ENCODE data around the gene MGAT5. TPM values are rescaled to one million over a fixed set of nuclear protein-coding genes. Genes with fewer than 3 reads are reported as not detected.

MGAT5 gene
- total RNA-seq, 1 experiment from 2014 or later: 52.4 TPM

DNA sequence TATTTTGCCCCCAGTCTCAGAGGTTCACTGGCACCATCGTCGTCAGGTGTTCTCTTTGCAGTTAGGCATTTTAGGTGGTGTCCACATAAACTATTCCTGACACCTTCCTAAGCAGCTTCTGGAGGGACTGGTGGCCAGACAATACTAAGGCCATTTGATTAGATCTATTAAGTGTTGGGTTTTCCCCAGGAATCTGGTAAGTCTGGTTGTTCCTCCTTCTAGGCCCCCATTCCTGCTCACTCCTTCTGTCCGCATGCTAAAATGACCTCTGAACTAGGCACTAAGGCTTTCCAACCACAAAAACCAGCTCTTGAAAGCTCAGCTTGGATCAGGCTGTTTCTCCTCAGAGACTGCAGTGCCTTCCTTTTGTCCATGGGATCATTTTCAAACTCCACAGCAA lies 100.7 kb downstream of the MGAT5 start:
- TF ChIP-seq, protein P1, sequence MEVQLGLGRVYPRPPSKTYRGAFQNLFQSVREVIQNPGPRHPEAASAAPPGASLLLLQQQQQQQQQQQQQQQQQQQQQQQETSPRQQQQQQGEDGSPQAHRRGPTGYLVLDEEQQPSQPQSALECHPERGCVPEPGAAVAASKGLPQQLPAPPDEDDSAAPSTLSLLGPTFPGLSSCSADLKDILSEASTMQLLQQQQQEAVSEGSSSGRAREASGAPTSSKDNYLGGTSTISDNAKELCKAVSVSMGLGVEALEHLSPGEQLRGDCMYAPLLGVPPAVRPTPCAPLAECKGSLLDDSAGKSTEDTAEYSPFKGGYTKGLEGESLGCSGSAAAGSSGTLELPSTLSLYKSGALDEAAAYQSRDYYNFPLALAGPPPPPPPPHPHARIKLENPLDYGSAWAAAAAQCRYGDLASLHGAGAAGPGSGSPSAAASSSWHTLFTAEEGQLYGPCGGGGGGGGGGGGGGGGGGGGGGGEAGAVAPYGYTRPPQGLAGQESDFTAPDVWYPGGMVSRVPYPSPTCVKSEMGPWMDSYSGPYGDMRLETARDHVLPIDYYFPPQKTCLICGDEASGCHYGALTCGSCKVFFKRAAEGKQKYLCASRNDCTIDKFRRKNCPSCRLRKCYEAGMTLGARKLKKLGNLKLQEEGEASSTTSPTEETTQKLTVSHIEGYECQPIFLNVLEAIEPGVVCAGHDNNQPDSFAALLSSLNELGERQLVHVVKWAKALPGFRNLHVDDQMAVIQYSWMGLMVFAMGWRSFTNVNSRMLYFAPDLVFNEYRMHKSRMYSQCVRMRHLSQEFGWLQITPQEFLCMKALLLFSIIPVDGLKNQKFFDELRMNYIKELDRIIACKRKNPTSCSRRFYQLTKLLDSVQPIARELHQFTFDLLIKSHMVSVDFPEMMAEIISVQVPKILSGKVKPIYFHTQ (CRISPR knock-in tag; IDR thresholded peaks at IDR 0.05): no peak
- TF ChIP-seq, protein P2, sequence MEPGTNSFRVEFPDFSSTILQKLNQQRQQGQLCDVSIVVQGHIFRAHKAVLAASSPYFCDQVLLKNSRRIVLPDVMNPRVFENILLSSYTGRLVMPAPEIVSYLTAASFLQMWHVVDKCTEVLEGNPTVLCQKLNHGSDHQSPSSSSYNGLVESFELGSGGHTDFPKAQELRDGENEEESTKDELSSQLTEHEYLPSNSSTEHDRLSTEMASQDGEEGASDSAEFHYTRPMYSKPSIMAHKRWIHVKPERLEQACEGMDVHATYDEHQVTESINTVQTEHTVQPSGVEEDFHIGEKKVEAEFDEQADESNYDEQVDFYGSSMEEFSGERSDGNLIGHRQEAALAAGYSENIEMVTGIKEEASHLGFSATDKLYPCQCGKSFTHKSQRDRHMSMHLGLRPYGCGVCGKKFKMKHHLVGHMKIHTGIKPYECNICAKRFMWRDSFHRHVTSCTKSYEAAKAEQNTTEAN (CRISPR knock-in tag; IDR thresholded peaks at IDR 0.05): no peak
- TF ChIP-seq, protein P3, sequence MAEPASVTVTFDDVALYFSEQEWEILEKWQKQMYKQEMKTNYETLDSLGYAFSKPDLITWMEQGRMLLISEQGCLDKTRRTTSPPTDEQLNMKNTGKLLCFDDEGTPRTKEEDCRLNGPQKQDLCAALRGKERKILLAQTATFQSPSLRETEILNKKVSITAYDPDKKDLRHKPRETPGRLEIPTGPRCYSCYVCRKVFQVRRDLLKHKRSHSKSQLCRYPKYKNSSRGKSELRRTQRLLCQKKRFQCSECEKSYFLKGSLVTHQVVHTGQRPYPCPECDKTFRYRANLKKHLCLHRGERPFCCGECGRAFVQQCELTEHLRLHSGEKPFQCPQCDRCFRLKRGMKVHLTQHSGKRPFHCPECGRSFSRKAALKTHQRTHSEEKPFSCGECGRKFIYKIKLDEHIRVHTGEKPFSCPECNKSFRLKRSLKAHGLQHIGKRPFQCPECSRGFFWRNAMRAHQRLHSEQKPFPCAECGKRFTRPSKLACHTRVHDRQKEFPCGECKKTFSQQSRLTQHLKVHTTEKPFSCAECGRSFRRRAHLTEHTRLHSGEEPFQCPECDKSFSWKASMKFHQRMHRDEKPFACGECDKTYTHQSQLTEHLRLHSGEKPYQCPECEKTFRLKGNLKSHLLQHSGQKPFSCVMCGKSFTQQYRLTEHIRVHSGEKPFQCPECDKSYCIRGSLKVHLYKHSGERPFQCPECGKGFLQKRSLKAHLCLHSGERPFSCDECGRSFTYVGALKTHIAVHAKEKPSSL (CRISPR knock-in tag; conservative IDR thresholded peaks at IDR 0.05): no peak
- TF ChIP-seq, protein P4, sequence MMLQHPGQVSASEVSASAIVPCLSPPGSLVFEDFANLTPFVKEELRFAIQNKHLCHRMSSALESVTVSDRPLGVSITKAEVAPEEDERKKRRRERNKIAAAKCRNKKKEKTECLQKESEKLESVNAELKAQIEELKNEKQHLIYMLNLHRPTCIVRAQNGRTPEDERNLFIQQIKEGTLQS (CRISPR knock-in tag; conservative IDR thresholded peaks at IDR 0.05): no peak
- no peak for TF ChIP-seq MXD4 (CRISPR knock-in tag; IDR thresholded peaks at IDR 0.05; ENCODE audit: borderline replicate concordance)
- TF ChIP-seq ZNF423 (CRISPR knock-in tag; IDR thresholded peaks at IDR 0.05): no peak
- no peak overlapping the region; the same call in 1 of the 2 replicates for H3K27ac Mint-ChIP-seq
- H3K27me3 Mint-ChIP-seq (ENCODE audit: low read depth): no peaks in the 10 kb centered on the region
- ATAC-seq: no peak
- DNase-seq (ENCODE audit: low spot score): no peak
- no peak overlapping the region for H3K4me3 Mint-ChIP-seq
- H3K9me3 Mint-ChIP-seq: no peaks in the 10 kb centered on the region
- ChIA-PET CTCF (no interaction called here), POLR2A (no interaction called here)
- H3K4me1 Mint-ChIP-seq: 0 out of 2 replicates have a peak, but pooled peaks cover 3% of the 10 kb centered on the region
- peaks cover 4% of the 10 kb centered on the region; the same call in 1 of the 2 replicates for H3K36me3 Mint-ChIP-seq

DNA sequence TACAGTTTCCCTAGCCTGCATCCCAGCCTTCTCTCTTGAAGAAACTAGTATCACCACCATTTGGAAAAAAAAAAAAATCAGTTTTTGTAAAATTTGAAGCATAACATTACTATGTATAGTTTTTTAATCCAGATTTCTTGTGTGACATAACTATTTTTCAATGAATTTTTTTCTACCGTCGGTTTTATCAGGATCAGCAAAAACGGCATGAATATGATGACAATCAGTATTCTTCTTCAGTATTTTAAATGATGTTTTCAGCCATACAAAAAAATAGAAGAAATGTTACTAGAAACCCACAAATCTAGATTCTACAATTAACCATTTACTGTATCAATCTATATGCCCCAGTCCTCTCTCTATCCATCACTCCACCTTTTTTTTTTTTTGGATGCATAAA lies 103.9 kb downstream of the MGAT5 start:
- H3K4me1 Mint-ChIP-seq: 0 out of 2 replicates have a peak, but pooled peaks cover 5% of the 10 kb centered on the region
- ATAC-seq (no peak), DNase-seq (ENCODE audit: low spot score) (no peak)
- H3K9me3 Mint-ChIP-seq: no peaks in the 10 kb centered on the region
- H3K27ac Mint-ChIP-seq: no peak overlapping the region
- POLR2A ChIA-PET: interaction anchor here (0.6 kb wide), 1 partner anchor 428 kb away, joined by 3 read pairs; no protein-coding TSS in a partner anchor
- H3K27me3 Mint-ChIP-seq (ENCODE audit: low read depth): no peaks in the 10 kb centered on the region
- H3K36me3 Mint-ChIP-seq: peaks cover 7% of the 10 kb centered on the region; the same call in 1 of the 2 replicates
- no peak for TF ChIP-seq IRF2 (CRISPR knock-in tag; IDR thresholded peaks at IDR 0.05; ENCODE audit: borderline replicate concordance, low read depth)
- CTCF ChIA-PET: interaction anchor here (0.6 kb wide), 1 partner anchor 993 kb away, joined by 3 read pairs; no protein-coding TSS in a partner anchor
- H3K4me3 Mint-ChIP-seq: no peak overlapping the region

DNA sequence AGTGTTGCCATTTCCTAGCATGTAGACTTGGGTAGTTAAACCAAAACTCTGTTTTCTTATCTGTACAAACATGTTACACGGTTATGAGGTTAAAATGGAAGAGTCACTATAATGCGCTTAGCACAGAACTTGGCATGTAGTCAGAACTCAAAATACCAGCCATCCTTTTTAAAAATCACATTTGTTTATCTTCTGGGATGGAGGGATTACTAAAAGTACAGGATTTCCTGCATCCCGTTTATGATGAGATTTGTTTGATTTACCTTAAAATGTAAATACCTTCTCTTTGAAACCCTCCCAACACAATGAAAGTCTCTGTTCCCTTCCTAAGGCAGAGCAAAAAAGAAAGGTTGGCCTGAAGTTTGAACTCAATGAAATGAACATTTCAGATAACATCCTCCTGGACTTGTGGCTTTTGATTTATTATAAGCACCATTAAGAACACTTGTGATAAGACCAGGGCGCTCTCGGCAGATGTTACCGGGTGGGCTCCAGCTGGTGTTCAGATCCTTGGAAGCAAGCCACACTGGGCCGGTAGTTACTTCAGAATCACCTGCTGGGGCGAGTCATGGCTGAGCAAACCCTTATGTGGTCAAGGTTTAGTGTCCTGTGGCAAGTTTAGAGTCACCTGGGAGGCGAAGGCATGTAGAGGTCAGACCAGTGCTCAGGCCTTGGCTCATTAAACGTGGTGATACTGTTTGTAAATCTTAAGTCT lies 105.7 kb downstream of the MGAT5 start:
- Mint-ChIP-seq H3K36me3 (peaks cover 7% of the 10 kb centered on the region; the same call in 1 of the 2 replicates), H3K9me3 (no peaks in the 10 kb centered on the region), H3K4me3 (no peak overlapping the region), H3K27me3 (ENCODE audit: low read depth) (no peaks in the 10 kb centered on the region), H3K27ac (peak overlapping the region; percentile 19; the same call in 1 of the 2 replicates), H3K4me1 (0 out of 2 replicates have a peak, but pooled peaks cover 5% of the 10 kb centered on the region)
- TF ChIP-seq ZBTB21 (CRISPR knock-in tag; IDR thresholded peaks at IDR 0.05; ENCODE audit: borderline replicate concordance): no peak
- TF ChIP-seq, protein P2 (CRISPR knock-in tag; IDR thresholded peaks at IDR 0.05): no peak
- TF ChIP-seq, protein P1 (CRISPR knock-in tag; IDR thresholded peaks at IDR 0.05): no peak
- no peak for TF ChIP-seq RORB (CRISPR knock-in tag; IDR thresholded peaks at IDR 0.05)
- no peak for TF ChIP-seq ESRRA (CRISPR knock-in tag; IDR thresholded peaks at IDR 0.05; ENCODE audit: borderline replicate concordance)
- no peak for TF ChIP-seq ATF6 (CRISPR knock-in tag; IDR thresholded peaks at IDR 0.05)
- TF ChIP-seq, protein P5, sequence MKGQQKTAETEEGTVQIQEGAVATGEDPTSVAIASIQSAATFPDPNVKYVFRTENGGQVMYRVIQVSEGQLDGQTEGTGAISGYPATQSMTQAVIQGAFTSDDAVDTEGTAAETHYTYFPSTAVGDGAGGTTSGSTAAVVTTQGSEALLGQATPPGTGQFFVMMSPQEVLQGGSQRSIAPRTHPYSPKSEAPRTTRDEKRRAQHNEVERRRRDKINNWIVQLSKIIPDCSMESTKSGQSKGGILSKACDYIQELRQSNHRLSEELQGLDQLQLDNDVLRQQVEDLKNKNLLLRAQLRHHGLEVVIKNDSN (CRISPR knock-in tag; IDR thresholded peaks at IDR 0.05): no peak
- no peak for TF ChIP-seq NFE2L1 (CRISPR knock-in tag; IDR thresholded peaks at IDR 0.05)
- no peak for TF ChIP-seq CBFB (CRISPR knock-in tag; IDR thresholded peaks at IDR 0.05; ENCODE audit: low read depth)
- TF ChIP-seq ZNF263 (CRISPR knock-in tag; IDR thresholded peaks at IDR 0.05; ENCODE audit: low read depth): no peak
- CTCF ChIA-PET: no interaction called here
- DNase-seq (ENCODE audit: low spot score): no peak
- POLR2A ChIA-PET: no interaction called here
- no peak for ATAC-seq
